Measurements from ENCODE around the gene UBA5. TPM values are rescaled to one million over a fixed set of nuclear protein-coding genes. Genes with fewer than 3 reads are reported as not detected.
"Not testable (repeated sequence)": the region's sequence is repeated elsewhere in the genome, so short reads cannot be mapped to it uniquely, and the experiment has no call there.

The UBA5 gene
- total RNA-seq, 2 experiments from 2014 or later = 35.4 to 39.2 TPM

DNA sequence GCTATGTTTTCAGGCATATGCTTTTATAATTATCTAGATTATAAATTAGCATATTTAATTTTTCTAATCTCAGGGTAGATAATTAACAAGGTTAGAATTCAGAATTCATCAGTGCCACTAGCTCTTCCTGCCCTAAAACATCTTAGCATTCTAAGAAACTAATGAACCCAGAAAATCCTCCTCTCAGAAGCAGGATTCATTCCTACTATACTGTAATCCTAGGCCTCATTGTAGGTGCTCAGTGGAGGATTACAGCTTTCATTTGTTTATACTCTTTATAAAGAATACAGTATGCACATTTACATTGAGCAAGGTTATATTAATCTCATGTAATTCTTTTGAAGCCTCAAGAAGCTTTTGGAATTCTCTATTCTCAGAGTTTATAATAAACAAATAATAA, 21.4 kb upstream of the UBA5 start:
- no peak overlapping the region for H3K27ac Mint-ChIP-seq
- H3K9me3 Mint-ChIP-seq = no peaks in the 10 kb centered on the region
- H3K4me1 Mint-ChIP-seq (ENCODE audit: low read depth) = no peaks in the 10 kb centered on the region
- H3K27me3 ChIP-seq (ENCODE audit: control insufficient read depth in 1 of 2, insufficient read depth in 2 of 2, low read length in 2 of 2) = no peaks in the 10 kb centered on the region
- intact Hi-C loops (cut with DNase I, micrococcal nuclease) = no loop called here
- H3K4me3 ChIP-seq (ENCODE audit: low read length) = no peak overlapping the region
- DNase-seq (no peak), ATAC-seq (ENCODE audit: poor library complexity) (no peak)
- no peak overlapping the region for H3K4me3 Mint-ChIP-seq
- CTCF ChIA-PET = interaction anchor here (1.1 kb wide), 1 partner anchor 103 kb away, joined by 5 read pairs; no protein-coding TSS in a partner anchor
- no peaks in the 10 kb centered on the region for H3K27me3 Mint-ChIP-seq
- H3K9me3 ChIP-seq (ENCODE audit: control insufficient read depth in 1 of 2, insufficient read depth in 1 of 2, low read length in 2 of 2) = no peaks in the 10 kb centered on the region
- peaks cover 64% of the 10 kb centered on the region for H3K36me3 Mint-ChIP-seq (ENCODE audit: low read depth)
- no peaks in the 10 kb centered on the region for H3K4me1 ChIP-seq (ENCODE audit: insufficient read depth, low read length)
- POLR2A ChIA-PET = no interaction called here
- H3K36me3 ChIP-seq (ENCODE audit: insufficient read depth, low read length) = peaks cover 23% of the 10 kb centered on the region
- H3K27ac ChIP-seq (ENCODE audit: low read depth in 1 of 2, low read length in 2 of 2) = no peak overlapping the region
- TF ChIP-seq, protein P1, sequence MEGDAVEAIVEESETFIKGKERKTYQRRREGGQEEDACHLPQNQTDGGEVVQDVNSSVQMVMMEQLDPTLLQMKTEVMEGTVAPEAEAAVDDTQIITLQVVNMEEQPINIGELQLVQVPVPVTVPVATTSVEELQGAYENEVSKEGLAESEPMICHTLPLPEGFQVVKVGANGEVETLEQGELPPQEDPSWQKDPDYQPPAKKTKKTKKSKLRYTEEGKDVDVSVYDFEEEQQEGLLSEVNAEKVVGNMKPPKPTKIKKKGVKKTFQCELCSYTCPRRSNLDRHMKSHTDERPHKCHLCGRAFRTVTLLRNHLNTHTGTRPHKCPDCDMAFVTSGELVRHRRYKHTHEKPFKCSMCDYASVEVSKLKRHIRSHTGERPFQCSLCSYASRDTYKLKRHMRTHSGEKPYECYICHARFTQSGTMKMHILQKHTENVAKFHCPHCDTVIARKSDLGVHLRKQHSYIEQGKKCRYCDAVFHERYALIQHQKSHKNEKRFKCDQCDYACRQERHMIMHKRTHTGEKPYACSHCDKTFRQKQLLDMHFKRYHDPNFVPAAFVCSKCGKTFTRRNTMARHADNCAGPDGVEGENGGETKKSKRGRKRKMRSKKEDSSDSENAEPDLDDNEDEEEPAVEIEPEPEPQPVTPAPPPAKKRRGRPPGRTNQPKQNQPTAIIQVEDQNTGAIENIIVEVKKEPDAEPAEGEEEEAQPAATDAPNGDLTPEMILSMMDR (IDR thresholded peaks at IDR 0.05) = no peak

GRCh38 chr3:132641427-132641826, 18.7 kb upstream of the UBA5 start:
- ATAC-seq (ENCODE audit: poor library complexity); H3K27ac ChIP-seq (ENCODE audit: low read depth in 1 of 2, low read length in 2 of 2); DNase-seq; H3K27me3 ChIP-seq (ENCODE audit: control insufficient read depth in 1 of 2, insufficient read depth in 2 of 2, low read length in 2 of 2); H3K27ac Mint-ChIP-seq; H3K9me3 Mint-ChIP-seq; H3K4me3 ChIP-seq (ENCODE audit: low read length); H3K4me1 ChIP-seq (ENCODE audit: insufficient read depth, low read length); H3K4me3 Mint-ChIP-seq; H3K27me3 Mint-ChIP-seq; H3K9me3 ChIP-seq (ENCODE audit: control insufficient read depth in 1 of 2, insufficient read depth in 1 of 2, low read length in 2 of 2); intact Hi-C loops (cut with DNase I, micrococcal nuclease); H3K4me1 Mint-ChIP-seq (ENCODE audit: low read depth): not testable (repeated sequence)
- ChIA-PET POLR2A (interaction anchor here (0.6 to 0.9 kb wide), 2 partner anchors 17 to 20 kb away, joined by 3 to 4 read pairs; no protein-coding TSS in a partner anchor), CTCF (interaction anchor here (1.5 to 2.0 kb wide), 2 partner anchors 105 to 289 kb away, joined by 6 to 11 read pairs; no protein-coding TSS in a partner anchor)
- H3K36me3 Mint-ChIP-seq (ENCODE audit: low read depth) = peaks cover 43% of the 10 kb centered on the region
- peaks cover 23% of the 10 kb centered on the region for H3K36me3 ChIP-seq (ENCODE audit: insufficient read depth, low read length)

DNA sequence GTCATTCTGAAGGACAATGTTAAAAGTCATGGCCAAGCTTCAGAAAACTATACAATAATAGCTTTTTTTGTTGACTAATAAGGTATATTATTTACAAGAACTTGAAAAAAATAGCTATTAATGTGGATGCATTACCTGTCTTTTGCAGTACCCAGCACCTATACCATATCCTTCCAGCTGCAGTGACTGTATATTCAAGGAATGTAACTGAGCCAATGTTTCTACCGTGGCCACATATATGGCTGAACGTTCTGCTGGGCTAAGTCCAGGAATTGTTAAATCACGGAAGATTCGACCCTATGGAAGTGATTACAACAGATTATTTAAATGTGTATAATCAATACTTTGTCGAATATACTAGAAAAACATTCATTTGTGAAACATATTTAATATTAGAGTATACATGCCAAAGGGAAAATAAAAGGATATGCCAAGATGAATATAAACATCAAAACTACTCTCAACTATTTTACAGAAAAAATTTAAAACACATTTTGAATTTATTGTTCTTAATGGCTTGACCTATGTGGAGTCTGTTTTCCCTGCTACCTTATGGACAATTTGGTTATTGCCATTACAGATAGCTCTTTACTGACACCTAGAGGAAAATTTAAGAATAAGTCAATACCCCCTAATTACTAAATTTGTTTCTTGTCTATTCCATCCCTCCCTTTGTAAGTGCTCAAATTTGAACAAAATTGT, 18.1 kb upstream of the UBA5 start:
- POLR2A ChIA-PET = interaction anchor here (0.6 to 0.9 kb wide), 2 partner anchors 16 to 19 kb away, joined by 3 to 4 read pairs; no protein-coding TSS in a partner anchor
- Mint-ChIP-seq H3K27ac (no peak overlapping the region), H3K9me3 (no peaks in the 10 kb centered on the region), H3K27me3 (no peaks in the 10 kb centered on the region), H3K4me3 (no peak overlapping the region), H3K36me3 (ENCODE audit: low read depth) (peaks cover 38% of the 10 kb centered on the region), H3K4me1 (ENCODE audit: low read depth) (no peaks in the 10 kb centered on the region)
- no peaks in the 10 kb centered on the region for H3K9me3 ChIP-seq (ENCODE audit: control insufficient read depth in 1 of 2, insufficient read depth in 1 of 2, low read length in 2 of 2)
- H3K27me3 ChIP-seq (ENCODE audit: control insufficient read depth in 1 of 2, insufficient read depth in 2 of 2, low read length in 2 of 2) = no peaks in the 10 kb centered on the region
- peak; percentile 58 for ATAC-seq (ENCODE audit: poor library complexity)
- no peaks in the 10 kb centered on the region for H3K4me1 ChIP-seq (ENCODE audit: insufficient read depth, low read length)
- H3K36me3 ChIP-seq (ENCODE audit: insufficient read depth, low read length) = peaks cover 23% of the 10 kb centered on the region
- no peak overlapping the region for H3K4me3 ChIP-seq (ENCODE audit: low read length)
- peak in 3 of 14 experiments; percentile 48 to 54 (median 51) for DNase-seq
- TF ChIP-seq, protein P1 (IDR thresholded peaks at IDR 0.05) = peak; percentile 85
- intact Hi-C loops (cut with DNase I, micrococcal nuclease) = loop anchor here (1.0 to 2.0 kb wide), 4 partner anchors 106 to 291 kb away; no protein-coding TSS in a partner anchor
- CTCF ChIA-PET = interaction anchor here (0.8 to 2.0 kb wide), 4 partner anchors 17 to 290 kb away, joined by 3 to 11 read pairs (median 5); no protein-coding TSS in a partner anchor
- H3K27ac ChIP-seq (ENCODE audit: low read depth in 1 of 2, low read length in 2 of 2) = no peak overlapping the region
